ENCODE measurements around the gene LAPTM4A.

LAPTM4A gene

GRCh38 chr2:20025065-20025786 lies 26.2 kb downstream of the LAPTM4A start:
- no peaks in the 10 kb centered on the region for H3K4me1 Mint-ChIP-seq
- peaks cover 46% of the 10 kb centered on the region for H3K9me3 Mint-ChIP-seq
- no peak overlapping the region for H3K27ac Mint-ChIP-seq
- DNase-seq: no peak
- H3K4me3 Mint-ChIP-seq: no peak overlapping the region
- H3K27me3 Mint-ChIP-seq (ENCODE audit: low read depth, poor library complexity): no peaks in the 10 kb centered on the region
- no peak for TF ChIP-seq CTCF (IDR thresholded peaks at IDR 0.05)
- H3K36me3 Mint-ChIP-seq (ENCODE audit: low read depth): peaks cover 69% of the 10 kb centered on the region

GRCh38 chr2:20023688-20024087 lies 27.7 kb downstream of the LAPTM4A start:
- peaks cover 56% of the 10 kb centered on the region for H3K36me3 Mint-ChIP-seq (ENCODE audit: low read depth)
- TF ChIP-seq CTCF (IDR thresholded peaks at IDR 0.05): no peak
- H3K4me3 Mint-ChIP-seq: no peak overlapping the region
- H3K27ac Mint-ChIP-seq: no peak overlapping the region
- peaks cover 44% of the 10 kb centered on the region for H3K9me3 Mint-ChIP-seq
- H3K27me3 Mint-ChIP-seq (ENCODE audit: low read depth, poor library complexity): no peaks in the 10 kb centered on the region
- H3K4me1 Mint-ChIP-seq: no peaks in the 10 kb centered on the region
- no peak for DNase-seq

GRCh38 chr2:20021405-20022009 lies 29.9 kb downstream of the LAPTM4A start:
- H3K4me1 Mint-ChIP-seq: no peaks in the 10 kb centered on the region
- no peak for DNase-seq
- no peak overlapping the region for H3K4me3 Mint-ChIP-seq
- no peak for TF ChIP-seq CTCF (IDR thresholded peaks at IDR 0.05)
- peaks cover 5% of the 10 kb centered on the region for H3K27me3 Mint-ChIP-seq (ENCODE audit: low read depth, poor library complexity)
- H3K36me3 Mint-ChIP-seq (ENCODE audit: low read depth): peaks cover 40% of the 10 kb centered on the region
- H3K9me3 Mint-ChIP-seq: peaks cover 41% of the 10 kb centered on the region
- no peak overlapping the region for H3K27ac Mint-ChIP-seq

GRCh38 chr2:20019747-20020146 lies 31.7 kb downstream of the LAPTM4A start:
- Mint-ChIP-seq H3K4me3 (no peak overlapping the region), H3K27me3 (ENCODE audit: low read depth, poor library complexity) (peaks cover 5% of the 10 kb centered on the region), H3K27ac (no peak overlapping the region), H3K9me3 (peaks cover 41% of the 10 kb centered on the region), H3K4me1 (no peaks in the 10 kb centered on the region), H3K36me3 (ENCODE audit: low read depth) (peaks cover 36% of the 10 kb centered on the region)
- DNase-seq: no peak
- no peak for TF ChIP-seq CTCF (IDR thresholded peaks at IDR 0.05)

GRCh38 chr2:20018601-20019152 lies 32.8 kb downstream of the LAPTM4A start:
- Mint-ChIP-seq H3K36me3 (ENCODE audit: low read depth) (peaks cover 27% of the 10 kb centered on the region), H3K27ac (no peak overlapping the region), H3K4me3 (no peak overlapping the region), H3K27me3 (ENCODE audit: low read depth, poor library complexity) (peaks cover 10% of the 10 kb centered on the region), H3K4me1 (peaks cover under 1% of the 10 kb centered on the region), H3K9me3 (peaks cover 48% of the 10 kb centered on the region)
- DNase-seq: no peak
- no peak for TF ChIP-seq CTCF (IDR thresholded peaks at IDR 0.05)
